ENCODE measurements around the gene NIF3L1. TPM values are rescaled to one million over a fixed set of nuclear protein-coding genes. Genes with fewer than 3 reads are reported as not detected.

Gene NIF3L1
- total RNA-seq, 2 experiments from 2014 or later: 36.9 to 37.7 TPM

Other genes with a start within 250 kb of the NIF3L1 start
- 100 to 1,000 TPM; 197 to 199 TPM for gene BZW1, start 77.5 kb upstream of the NIF3L1 start, total RNA-seq
- gene CLK1, start 24.7 kb upstream of the NIF3L1 start, total RNA-seq: 100 to 1,000 TPM; 204 to 228 TPM
- 10 to 100 TPM; 44.2 to 45.2 TPM for gene PPIL3, start 294 bp upstream of the NIF3L1 start, total RNA-seq
- 10 to 100 TPM; 52.0 to 55.0 TPM for gene ORC2, start 74.3 kb downstream of the NIF3L1 start, total RNA-seq
- 10 to 100 TPM; 37.0 to 40.5 TPM for gene HYCC2, start 182.3 kb downstream of the NIF3L1 start, total RNA-seq
- 100 to 1,000 TPM; 115 to 116 TPM for gene NDUFB3, start 182.6 kb downstream of the NIF3L1 start, total RNA-seq
- gene CFLAR, start 226.8 kb downstream of the NIF3L1 start, total RNA-seq: 100 to 1,000 TPM; 139 to 140 TPM